ENCODE data around the gene DCAF8L2. TPM values are rescaled to one million over a fixed set of nuclear protein-coding genes. Genes with fewer than 3 reads are reported as not detected.
"Not testable (repeated sequence)": the region's sequence is repeated elsewhere in the genome, so short reads cannot be mapped to it uniquely, and the experiment has no call there.

The DCAF8L2 gene
- total RNA-seq, 1 donor from 2014 or later, result not detected

GRCh38 chrX:27679281-27679680 lies 89.1 kb downstream of the DCAF8L2 start:
- no peak for DNase-seq (ENCODE audit: low spot score)

- no peak for DNase-seq (ENCODE audit: low spot score)
Observed at GRCh38 chrX:27680726-27681125, 90.6 kb downstream of the DCAF8L2 start.

DNA sequence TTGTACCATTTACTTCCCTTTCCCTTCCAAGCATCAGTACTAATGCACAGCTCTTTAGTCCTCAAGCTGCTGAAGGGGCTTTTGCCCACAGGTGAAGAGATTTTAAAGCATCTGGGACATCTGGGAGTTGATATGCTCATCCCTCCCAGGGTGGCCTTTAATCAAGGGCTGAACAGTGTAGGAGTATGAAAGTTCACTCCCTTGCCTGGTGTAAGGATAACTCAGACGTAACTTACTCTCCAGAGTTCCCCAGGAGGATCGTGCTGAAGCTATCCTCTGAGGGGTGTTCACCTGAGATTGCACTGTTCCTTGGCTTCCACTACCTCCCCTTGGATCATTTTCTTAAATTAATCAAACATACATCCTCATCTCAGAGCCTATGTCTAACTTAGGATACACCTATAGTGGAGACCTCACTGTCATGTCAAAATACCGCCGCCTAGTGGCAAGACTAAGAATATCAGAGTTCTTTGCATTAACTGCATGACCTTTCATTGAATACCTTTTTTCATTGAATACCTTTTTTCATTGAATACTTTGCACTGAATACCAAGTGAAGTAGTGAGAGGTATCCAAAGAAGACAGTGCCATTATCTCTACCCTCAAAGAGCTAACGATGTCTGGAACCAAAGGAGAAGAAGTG lies 93.5 kb downstream of the DCAF8L2 start:
- DNase-seq (ENCODE audit: low spot score), result not testable (repeated sequence)

DNA sequence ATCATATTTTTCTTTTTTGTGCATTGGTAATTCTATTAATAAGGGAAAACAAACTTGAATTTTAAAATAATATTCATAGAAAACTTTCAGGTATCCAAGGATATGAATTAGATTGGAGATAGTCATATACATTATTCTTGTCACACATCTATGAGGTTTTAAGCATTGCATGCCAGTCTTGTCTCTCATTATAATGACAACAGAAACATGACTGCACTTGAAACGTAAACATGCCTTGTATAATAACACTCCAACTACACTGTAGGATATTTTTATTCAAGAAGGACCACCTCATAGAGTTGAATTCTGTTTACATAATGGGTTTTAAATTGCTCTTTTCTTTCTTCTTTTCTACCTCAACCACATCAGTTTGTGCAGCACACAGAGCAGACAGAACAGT lies 104.5 kb downstream of the DCAF8L2 start:
- DNase-seq (ENCODE audit: low spot score), result no peak

DNA sequence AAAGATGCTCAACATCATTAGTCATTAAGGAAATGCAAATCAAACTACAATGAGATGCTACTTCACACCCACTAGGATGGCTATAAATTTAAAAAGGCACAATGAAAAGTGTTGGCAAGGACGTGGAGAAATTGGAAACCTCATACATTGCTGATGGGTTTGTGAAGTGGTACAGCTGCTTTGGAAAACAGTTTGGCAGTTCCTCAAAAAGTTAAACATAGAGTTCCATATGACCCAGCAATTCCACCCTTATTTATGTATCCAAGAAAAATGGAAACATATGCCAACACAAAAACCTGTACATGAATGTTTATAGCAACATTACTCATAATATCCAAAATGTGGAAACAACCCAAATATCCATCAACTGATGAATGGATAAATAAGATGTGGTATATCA lies 116.4 kb downstream of the DCAF8L2 start:
- no peak for DNase-seq (ENCODE audit: low spot score)

DNA sequence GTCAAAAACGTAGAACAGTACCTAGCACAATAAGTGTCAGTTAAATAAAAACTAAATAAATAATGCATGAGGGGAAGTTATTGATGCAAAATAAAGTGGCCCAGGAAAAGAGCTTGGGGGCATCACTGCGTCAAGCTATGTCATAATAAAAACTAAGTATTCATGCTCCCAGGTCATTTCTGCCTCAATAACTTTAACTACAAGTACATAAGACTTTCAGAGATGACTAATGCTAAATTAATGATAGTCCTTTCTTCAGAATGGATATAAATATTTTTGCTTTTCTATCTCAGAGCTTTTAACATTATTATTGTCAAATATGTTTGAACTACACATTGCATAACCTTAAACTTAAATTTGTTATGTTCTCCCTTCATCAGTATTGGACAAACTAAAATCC lies 125.5 kb downstream of the DCAF8L2 start:
- DNase-seq (ENCODE audit: low spot score), result no peak

GRCh38 chrX:27728291-27728690 lies 138.1 kb downstream of the DCAF8L2 start:
- no peak for DNase-seq (ENCODE audit: low spot score)

GRCh38 chrX:27731962-27732361 lies 141.8 kb downstream of the DCAF8L2 start:
- no peak for DNase-seq (ENCODE audit: low spot score)

DNA sequence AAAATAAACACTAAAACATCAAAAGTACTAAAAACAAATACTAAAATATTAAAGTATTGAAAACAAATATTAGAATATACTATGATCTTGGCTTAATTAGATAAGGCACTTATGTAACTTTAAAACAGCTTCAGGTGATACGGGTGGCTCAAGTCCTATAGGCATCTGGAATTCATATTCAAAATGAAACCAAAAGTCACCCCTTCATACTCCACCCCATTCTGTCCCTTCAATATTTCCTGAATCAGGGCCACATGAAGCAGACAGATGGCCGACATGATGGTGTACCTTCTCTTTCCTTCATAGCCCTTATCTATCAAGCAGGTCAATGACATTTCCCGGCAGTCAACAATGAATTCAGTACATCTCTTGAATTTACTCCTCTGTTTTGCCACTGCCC lies 145.8 kb downstream of the DCAF8L2 start:
- DNase-seq (ENCODE audit: low spot score), result no peak

GRCh38 chrX:27740933-27741332 lies 150.8 kb downstream of the DCAF8L2 start:
- no peak for DNase-seq (ENCODE audit: low spot score)

GRCh38 chrX:27743521-27743920 lies 153.4 kb downstream of the DCAF8L2 start:
- DNase-seq (ENCODE audit: low spot score), result not testable (repeated sequence)

DNA sequence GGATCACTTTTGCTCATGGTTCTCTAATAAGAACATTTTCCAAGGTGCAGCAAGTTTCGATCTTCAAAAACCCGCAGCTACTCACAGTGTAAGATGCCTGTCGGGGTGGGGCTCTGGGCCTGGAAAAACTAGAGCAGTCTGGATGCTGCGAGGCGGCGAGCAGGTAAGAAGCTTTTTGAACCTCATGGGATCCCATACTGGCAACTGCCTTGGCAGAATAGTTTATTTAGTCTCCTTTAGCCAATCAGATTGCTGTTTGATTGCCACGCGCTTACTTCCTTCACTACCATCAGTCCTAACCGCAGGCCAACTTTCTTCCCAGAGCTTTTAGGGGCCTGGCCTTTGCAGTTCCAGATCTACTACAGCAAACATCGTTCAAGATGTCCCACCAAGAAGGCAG lies 156.4 kb downstream of the DCAF8L2 start:
- no peak for DNase-seq (ENCODE audit: low spot score)

GRCh38 chrX:27750298-27750697 lies 160.2 kb downstream of the DCAF8L2 start:
- DNase-seq (ENCODE audit: low spot score), result not testable (repeated sequence)

GRCh38 chrX:27751976-27752375 lies 161.8 kb downstream of the DCAF8L2 start:
- no peak for DNase-seq (ENCODE audit: low spot score)

DNA sequence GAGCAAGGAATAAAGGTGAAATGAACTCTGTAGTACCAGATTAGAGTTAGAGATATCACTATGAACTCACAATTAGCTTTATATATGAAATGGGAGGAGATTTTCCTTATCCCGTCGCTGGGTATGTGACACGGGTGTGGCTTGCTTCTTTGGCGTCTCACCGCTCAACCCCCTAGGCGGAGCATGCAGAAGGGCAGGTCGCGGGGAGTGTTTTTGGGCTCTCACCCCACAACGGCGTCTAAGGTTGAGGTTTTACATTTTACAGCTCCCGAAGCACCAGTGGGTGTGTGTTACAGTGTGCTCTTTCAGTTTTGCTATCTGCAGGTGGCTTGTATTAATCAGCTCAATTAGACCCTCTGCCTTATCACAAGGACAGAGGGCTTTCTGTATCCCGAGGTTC lies 175.6 kb downstream of the DCAF8L2 start:
- DNase-seq (ENCODE audit: low spot score), result no peak

- no peak for DNase-seq (ENCODE audit: low spot score)
Observed at GRCh38 chrX:27767387-27767786, 177.2 kb downstream of the DCAF8L2 start.

DNA sequence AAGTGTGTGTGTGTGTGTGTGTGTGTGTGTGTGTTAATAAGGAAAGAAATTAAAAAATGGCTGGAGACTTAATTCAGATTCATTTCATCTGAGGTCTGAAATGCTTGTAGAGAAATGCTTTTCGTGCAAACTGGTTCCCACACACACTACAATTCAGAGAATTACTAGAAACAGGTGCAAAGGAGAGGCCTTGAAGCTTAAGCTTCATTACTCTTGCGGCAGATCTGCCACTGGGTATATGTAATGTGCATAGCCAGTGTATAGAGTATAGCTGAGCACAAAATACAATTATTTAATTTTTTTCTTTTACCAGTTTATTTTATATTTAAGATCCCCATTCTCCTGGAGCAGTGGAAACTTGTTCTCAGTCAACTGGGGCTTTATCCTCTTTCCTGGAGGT lies 185.8 kb downstream of the DCAF8L2 start:
- no peak for DNase-seq (ENCODE audit: low spot score)

DNA sequence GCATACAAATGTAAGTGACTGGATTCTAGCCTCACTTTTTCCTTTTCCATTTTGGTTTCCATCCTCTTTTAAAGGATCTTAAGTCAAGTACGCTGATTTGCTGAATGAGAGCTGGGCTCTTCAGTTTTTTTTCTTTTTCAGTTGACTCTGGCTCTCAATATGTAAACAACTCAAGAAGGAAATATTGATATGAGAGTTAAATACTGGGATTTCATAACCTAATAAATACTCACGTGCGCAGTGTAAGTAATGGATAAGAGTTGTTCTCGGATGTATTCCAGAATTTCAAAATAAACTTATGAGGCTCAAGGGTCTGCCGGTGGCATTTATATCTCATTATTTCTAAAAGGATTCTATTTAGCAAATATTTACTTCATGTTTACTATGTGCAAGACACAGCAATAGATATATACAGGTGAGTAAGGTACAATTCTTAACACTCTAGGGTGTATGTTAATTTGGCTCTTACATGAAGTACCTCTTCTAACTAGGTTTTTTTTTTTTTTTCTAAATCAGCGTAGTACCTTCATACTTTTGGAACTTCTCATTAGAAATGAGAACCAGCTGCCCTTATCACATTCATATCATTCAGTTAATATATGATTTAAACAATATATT lies 206.6 kb downstream of the DCAF8L2 start:
- DNase-seq (ENCODE audit: low spot score), result no peak

DNA sequence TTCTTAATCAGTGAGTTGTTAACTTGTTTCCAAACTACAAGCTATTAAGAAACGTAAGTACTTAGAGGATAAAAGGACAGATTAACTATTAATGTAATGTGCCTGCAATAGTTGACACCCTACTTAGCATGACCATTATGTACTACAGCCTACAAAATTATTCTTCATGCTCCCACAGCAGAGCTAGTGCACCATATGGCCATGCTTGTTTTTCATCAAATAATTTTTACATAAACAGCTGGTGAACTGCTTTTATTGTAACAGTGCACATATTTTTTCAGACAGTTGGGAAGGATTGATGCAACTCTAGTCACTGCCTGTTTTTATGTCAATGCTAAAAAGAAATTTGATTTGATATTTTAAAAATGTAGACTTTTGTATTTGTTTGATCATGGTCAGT lies 207.4 kb downstream of the DCAF8L2 start:
- no peak for DNase-seq (ENCODE audit: low spot score)
